Measurements from ENCODE around the gene EVA1B. TPM values are rescaled to one million over a fixed set of nuclear protein-coding genes. Genes with fewer than 3 reads are reported as not detected.
A peak's percentile ranks its signal among the peaks of the same experiment; 100 is the strongest.

EVA1B gene
- total and polyA plus RNA-seq, 2 of the 13 experiments (the other 11 are each of a cell fraction or from before 2014, with no cell fraction given), result 3.9 to 6.6 TPM

GRCh38 chr1:36285443-36286101, 37.9 kb downstream of the EVA1B start (continued):
- 0 out of 2 replicates have a peak, but pooled peaks have one; percentile 11 for TF ChIP-seq ARID5B (CRISPR knock-in tag; IDR thresholded peaks at IDR 0.05)
- peak; percentile 87 for TF ChIP-seq RAD21 (CRISPR knock-in tag; IDR thresholded peaks at IDR 0.05)
- TF ChIP-seq ZNF792 (CRISPR knock-in tag; IDR thresholded peaks at IDR 0.05), result no peak
- TF ChIP-seq, protein P1, sequence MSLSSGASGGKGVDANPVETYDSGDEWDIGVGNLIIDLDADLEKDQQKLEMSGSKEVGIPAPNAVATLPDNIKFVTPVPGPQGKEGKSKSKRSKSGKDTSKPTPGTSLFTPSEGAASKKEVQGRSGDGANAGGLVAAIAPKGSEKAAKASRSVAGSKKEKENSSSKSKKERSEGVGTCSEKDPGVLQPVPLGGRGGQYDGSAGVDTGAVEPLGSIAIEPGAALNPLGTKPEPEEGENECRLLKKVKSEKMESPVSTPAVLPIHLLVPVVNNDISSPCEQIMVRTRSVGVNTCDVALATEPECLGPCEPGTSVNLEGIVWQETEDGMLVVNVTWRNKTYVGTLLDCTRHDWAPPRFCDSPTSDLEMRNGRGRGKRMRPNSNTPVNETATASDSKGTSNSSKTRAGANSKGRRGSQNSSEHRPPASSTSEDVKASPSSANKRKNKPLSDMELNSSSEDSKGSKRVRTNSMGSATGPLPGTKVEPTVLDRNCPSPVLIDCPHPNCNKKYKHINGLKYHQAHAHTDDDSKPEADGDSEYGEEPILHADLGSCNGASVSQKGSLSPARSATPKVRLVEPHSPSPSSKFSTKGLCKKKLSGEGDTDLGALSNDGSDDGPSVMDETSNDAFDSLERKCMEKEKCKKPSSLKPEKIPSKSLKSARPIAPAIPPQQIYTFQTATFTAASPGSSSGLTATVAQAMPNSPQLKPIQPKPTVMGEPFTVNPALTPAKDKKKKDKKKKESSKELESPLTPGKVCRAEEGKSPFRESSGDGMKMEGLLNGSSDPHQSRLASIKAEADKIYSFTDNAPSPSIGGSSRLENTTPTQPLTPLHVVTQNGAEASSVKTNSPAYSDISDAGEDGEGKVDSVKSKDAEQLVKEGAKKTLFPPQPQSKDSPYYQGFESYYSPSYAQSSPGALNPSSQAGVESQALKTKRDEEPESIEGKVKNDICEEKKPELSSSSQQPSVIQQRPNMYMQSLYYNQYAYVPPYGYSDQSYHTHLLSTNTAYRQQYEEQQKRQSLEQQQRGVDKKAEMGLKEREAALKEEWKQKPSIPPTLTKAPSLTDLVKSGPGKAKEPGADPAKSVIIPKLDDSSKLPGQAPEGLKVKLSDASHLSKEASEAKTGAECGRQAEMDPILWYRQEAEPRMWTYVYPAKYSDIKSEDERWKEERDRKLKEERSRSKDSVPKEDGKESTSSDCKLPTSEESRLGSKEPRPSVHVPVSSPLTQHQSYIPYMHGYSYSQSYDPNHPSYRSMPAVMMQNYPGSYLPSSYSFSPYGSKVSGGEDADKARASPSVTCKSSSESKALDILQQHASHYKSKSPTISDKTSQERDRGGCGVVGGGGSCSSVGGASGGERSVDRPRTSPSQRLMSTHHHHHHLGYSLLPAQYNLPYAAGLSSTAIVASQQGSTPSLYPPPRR (CRISPR knock-in tag; IDR thresholded peaks at IDR 0.05; ENCODE audit: borderline replicate concordance), result no peak
- TF ChIP-seq SMYD3 (CRISPR knock-in tag; IDR thresholded peaks at IDR 0.05), result no peak
- no peak for TF ChIP-seq NR1H2 (CRISPR knock-in tag; IDR thresholded peaks at IDR 0.05; ENCODE audit: borderline replicate concordance, low read depth)
- TF ChIP-seq, protein P2, sequence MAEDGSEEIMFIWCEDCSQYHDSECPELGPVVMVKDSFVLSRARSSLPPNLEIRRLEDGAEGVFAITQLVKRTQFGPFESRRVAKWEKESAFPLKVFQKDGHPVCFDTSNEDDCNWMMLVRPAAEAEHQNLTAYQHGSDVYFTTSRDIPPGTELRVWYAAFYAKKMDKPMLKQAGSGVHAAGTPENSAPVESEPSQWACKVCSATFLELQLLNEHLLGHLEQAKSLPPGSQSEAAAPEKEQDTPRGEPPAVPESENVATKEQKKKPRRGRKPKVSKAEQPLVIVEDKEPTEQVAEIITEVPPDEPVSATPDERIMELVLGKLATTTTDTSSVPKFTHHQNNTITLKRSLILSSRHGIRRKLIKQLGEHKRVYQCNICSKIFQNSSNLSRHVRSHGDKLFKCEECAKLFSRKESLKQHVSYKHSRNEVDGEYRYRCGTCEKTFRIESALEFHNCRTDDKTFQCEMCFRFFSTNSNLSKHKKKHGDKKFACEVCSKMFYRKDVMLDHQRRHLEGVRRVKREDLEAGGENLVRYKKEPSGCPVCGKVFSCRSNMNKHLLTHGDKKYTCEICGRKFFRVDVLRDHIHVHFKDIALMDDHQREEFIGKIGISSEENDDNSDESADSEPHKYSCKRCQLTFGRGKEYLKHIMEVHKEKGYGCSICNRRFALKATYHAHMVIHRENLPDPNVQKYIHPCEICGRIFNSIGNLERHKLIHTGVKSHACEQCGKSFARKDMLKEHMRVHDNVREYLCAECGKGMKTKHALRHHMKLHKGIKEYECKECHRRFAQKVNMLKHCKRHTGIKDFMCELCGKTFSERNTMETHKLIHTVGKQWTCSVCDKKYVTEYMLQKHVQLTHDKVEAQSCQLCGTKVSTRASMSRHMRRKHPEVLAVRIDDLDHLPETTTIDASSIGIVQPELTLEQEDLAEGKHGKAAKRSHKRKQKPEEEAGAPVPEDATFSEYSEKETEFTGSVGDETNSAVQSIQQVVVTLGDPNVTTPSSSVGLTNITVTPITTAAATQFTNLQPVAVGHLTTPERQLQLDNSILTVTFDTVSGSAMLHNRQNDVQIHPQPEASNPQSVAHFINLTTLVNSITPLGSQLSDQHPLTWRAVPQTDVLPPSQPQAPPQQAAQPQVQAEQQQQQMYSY (CRISPR knock-in tag; IDR thresholded peaks at IDR 0.05), result no peak
- peak; percentile 28 for TF ChIP-seq RBM22 (optimal IDR thresholded peaks at IDR 0.05; ENCODE audit: low read length)
- TF ChIP-seq HOXA7 (CRISPR knock-in tag; IDR thresholded peaks at IDR 0.05), result no peak
- no peak for TF ChIP-seq CSRNP2 (CRISPR knock-in tag; conservative IDR thresholded peaks at IDR 0.05; ENCODE audit: low read depth)
- no peak for TF ChIP-seq PHB2 (IDR thresholded peaks at IDR 0.05; ENCODE audit: partially characterized antibody)
- TF ChIP-seq, protein P3, sequence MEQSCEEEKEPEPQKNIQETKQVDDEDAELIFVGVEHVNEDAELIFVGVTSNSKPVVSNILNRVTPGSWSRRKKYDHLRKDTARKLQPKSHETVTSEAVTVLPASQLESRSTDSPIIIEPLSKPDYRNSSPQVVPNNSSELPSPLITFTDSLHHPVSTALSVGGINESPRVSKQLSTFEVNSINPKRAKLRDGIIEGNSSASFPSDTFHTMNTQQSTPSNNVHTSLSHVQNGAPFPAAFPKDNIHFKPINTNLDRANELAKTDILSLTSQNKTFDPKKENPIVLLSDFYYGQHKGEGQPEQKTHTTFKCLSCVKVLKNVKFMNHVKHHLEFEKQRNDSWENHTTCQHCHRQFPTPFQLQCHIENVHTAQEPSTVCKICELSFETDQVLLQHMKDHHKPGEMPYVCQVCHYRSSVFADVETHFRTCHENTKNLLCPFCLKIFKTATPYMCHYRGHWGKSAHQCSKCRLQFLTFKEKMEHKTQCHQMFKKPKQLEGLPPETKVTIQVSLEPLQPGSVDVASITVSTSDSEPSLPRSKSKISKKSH (CRISPR knock-in tag; IDR thresholded peaks at IDR 0.05; ENCODE audit: borderline replicate concordance), result no peak
